Measurements from ENCODE around the gene CLP1. TPM values are rescaled to one million over a fixed set of nuclear protein-coding genes. Genes with fewer than 3 reads are reported as not detected.

Gene CLP1
- total RNA-seq, 1 donor from 2014 or later: 12.6 TPM

- peaks cover 16% of the 10 kb centered on the region for H3K4me1 Mint-ChIP-seq (ENCODE audit: unreplicated experiment)
- no peak for TF ChIP-seq CTCF (IDR thresholded peaks at IDR 0.05)
- H3K27ac Mint-ChIP-seq (ENCODE audit: unreplicated experiment): no peak overlapping the region
These were observed 5.3 kb downstream of the CLP1 start for GRCh38 chr11:57662893-57663292.

GRCh38 chr11:57663975-57664374, 6.4 kb downstream of the CLP1 start:
- H3K27me3 Mint-ChIP-seq (ENCODE audit: unreplicated experiment): no peaks in the 10 kb centered on the region
- no peak for TF ChIP-seq CTCF (IDR thresholded peaks at IDR 0.05)
- no peaks in the 10 kb centered on the region for H3K9me3 Mint-ChIP-seq (ENCODE audit: unreplicated experiment)
- no peak for DNase-seq (ENCODE audit: extremely low spot score, unreplicated experiment)
- H3K4me3 Mint-ChIP-seq (ENCODE audit: unreplicated experiment): no peak overlapping the region
- peaks cover 13% of the 10 kb centered on the region for H3K4me1 Mint-ChIP-seq (ENCODE audit: unreplicated experiment)
- no peak overlapping the region for H3K27ac Mint-ChIP-seq (ENCODE audit: unreplicated experiment)
- peaks cover 13% of the 10 kb centered on the region for H3K36me3 Mint-ChIP-seq (ENCODE audit: unreplicated experiment)

More at GRCh38 chr11:57662893-57663292, 5.3 kb downstream of the CLP1 start:
- peaks cover 13% of the 10 kb centered on the region for H3K36me3 Mint-ChIP-seq (ENCODE audit: unreplicated experiment)
- H3K9me3 Mint-ChIP-seq (ENCODE audit: unreplicated experiment): no peaks in the 10 kb centered on the region
- H3K4me3 Mint-ChIP-seq (ENCODE audit: unreplicated experiment): no peak overlapping the region
- DNase-seq (ENCODE audit: extremely low spot score, unreplicated experiment): no peak
- H3K27me3 Mint-ChIP-seq (ENCODE audit: unreplicated experiment): no peaks in the 10 kb centered on the region

GRCh38 chr11:57667117-57667735, 9.7 kb downstream of the CLP1 start:
- peak; percentile 98 for DNase-seq (ENCODE audit: extremely low spot score, unreplicated experiment)
- H3K4me1 Mint-ChIP-seq (ENCODE audit: unreplicated experiment): peaks cover 24% of the 10 kb centered on the region
- peaks cover 5% of the 10 kb centered on the region for H3K36me3 Mint-ChIP-seq (ENCODE audit: unreplicated experiment)
- peak overlapping the region; percentile 100 for H3K27ac Mint-ChIP-seq (ENCODE audit: unreplicated experiment)
- no peaks in the 10 kb centered on the region for H3K27me3 Mint-ChIP-seq (ENCODE audit: unreplicated experiment)
- H3K9me3 Mint-ChIP-seq (ENCODE audit: unreplicated experiment): no peaks in the 10 kb centered on the region
- H3K4me3 Mint-ChIP-seq (ENCODE audit: unreplicated experiment): peak overlapping the region; percentile 98
- no peak for TF ChIP-seq CTCF (IDR thresholded peaks at IDR 0.05)

GRCh38 chr11:57667736-57668433, 10.3 kb downstream of the CLP1 start, which contains the start of gene ZDHHC5:
ZDHHC5 (plus strand) TSS chr11:57668114; CDS start chr11:57673091, 4,977 bp downstream.
- H3K27me3 Mint-ChIP-seq (ENCODE audit: unreplicated experiment): no peaks in the 10 kb centered on the region
- H3K36me3 Mint-ChIP-seq (ENCODE audit: unreplicated experiment): peaks cover 7% of the 10 kb centered on the region
- H3K9me3 Mint-ChIP-seq (ENCODE audit: unreplicated experiment): no peaks in the 10 kb centered on the region
- peak; percentile 100 for DNase-seq (ENCODE audit: extremely low spot score, unreplicated experiment)
- H3K4me3 Mint-ChIP-seq (ENCODE audit: unreplicated experiment): peak within 1 kb of the TSS; percentile 98
- peaks cover 24% of the 10 kb centered on the region for H3K4me1 Mint-ChIP-seq (ENCODE audit: unreplicated experiment)
- peak; percentile 67 for TF ChIP-seq CTCF (IDR thresholded peaks at IDR 0.05)
- H3K27ac Mint-ChIP-seq (ENCODE audit: unreplicated experiment): peak within 1 kb of the TSS; percentile 100

GRCh38 chr11:57668434-57668782, 10.8 kb downstream of the CLP1 start:
- H3K27me3 Mint-ChIP-seq (ENCODE audit: unreplicated experiment): no peaks in the 10 kb centered on the region
- peak overlapping the region; percentile 98 for H3K4me3 Mint-ChIP-seq (ENCODE audit: unreplicated experiment)
- no peaks in the 10 kb centered on the region for H3K9me3 Mint-ChIP-seq (ENCODE audit: unreplicated experiment)
- peaks cover 24% of the 10 kb centered on the region for H3K4me1 Mint-ChIP-seq (ENCODE audit: unreplicated experiment)
- peak overlapping the region; percentile 100 for H3K27ac Mint-ChIP-seq (ENCODE audit: unreplicated experiment)
- H3K36me3 Mint-ChIP-seq (ENCODE audit: unreplicated experiment): peaks cover 11% of the 10 kb centered on the region
- no peak for TF ChIP-seq CTCF (IDR thresholded peaks at IDR 0.05)
- DNase-seq (ENCODE audit: extremely low spot score, unreplicated experiment): no peak
